ENCODE results near the gene CRELD2. TPM values are rescaled to one million over a fixed set of nuclear protein-coding genes. Genes with fewer than 3 reads are reported as not detected.

CRELD2 gene
- total and polyA plus RNA-seq, 2 of the 13 experiments (the other 11 are each of a cell fraction or from before 2014, with no cell fraction given): 17.2 to 44.7 TPM

DNA sequence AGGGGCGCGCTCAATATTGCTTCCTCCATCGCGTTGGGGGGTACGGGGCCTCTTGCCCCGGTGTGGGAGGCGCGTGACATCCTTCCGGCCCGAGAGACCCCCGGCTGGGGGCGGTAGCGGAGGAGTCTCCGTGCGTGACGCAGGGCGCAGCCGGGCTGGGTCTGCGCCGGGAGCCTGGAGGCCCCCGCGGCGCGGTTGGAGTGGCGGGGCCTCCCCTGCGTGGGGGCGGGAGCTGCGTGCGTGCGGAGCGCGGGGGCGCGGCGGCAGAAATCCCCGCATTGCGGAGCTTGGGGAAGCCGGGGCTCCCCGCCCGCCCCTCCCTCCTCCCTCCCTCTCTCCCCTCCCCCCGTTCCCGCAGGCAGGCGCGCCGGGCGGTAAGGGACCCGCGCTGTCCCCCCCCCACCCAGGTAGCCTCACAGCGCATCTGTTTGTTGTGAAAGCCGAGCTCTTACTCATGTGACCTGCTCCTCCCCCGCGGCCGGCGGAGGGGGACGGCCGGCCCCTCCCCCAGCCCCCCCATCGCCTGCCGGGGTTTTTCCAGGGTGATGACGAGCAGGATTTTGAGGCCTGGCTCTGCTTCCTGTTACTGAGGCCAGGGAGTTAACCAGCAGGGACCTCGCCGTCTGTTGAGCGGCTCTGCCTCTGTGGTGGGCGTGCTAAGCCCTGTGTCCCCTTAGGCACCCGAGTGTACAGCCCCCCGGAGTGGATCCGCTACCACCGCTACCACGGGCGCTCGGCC, 43.7 kb downstream of the CRELD2 start (continued):
- TF ChIP-seq ZNF737 (CRISPR knock-in tag; IDR thresholded peaks at IDR 0.05; ENCODE audit: borderline replicate concordance) (no peak), NFKB2 (CRISPR knock-in tag; IDR thresholded peaks at IDR 0.05; ENCODE audit: borderline replicate concordance) (no peak), SCMH1 (CRISPR knock-in tag; IDR thresholded peaks at IDR 0.05; ENCODE audit: borderline replicate concordance) (no peak), ZNF256 (CRISPR knock-in tag; conservative IDR thresholded peaks at IDR 0.05) (no peak), ZNF577 (CRISPR knock-in tag; IDR thresholded peaks at IDR 0.05; ENCODE audit: borderline replicate concordance, low read depth) (no peak), NFIC (IDR thresholded peaks at IDR 0.05; ENCODE audit: low read length) (no peak), POLR2G (IDR thresholded peaks at IDR 0.05; ENCODE audit: low read depth, low read length) (no peak; the same call in none of the 2 replicates), TAF1 (CRISPR knock-in tag; IDR thresholded peaks at IDR 0.05) (peak; percentile 24), SRSF4 (IDR thresholded peaks at IDR 0.05; ENCODE audit: low read depth, low read length, poor library complexity, severe bottlenecking) (no peak), ZNF510 (CRISPR knock-in tag; IDR thresholded peaks at IDR 0.05; ENCODE audit: low read depth) (no peak), PCBP1 (IDR thresholded peaks at IDR 0.05; ENCODE audit: borderline replicate concordance, low read depth, low read length) (peak; percentile 58; the same call in 1 of the 2 replicates), SKI (IDR thresholded peaks at IDR 0.05; ENCODE audit: partially characterized antibody) (peak; percentile 24), RFXAP (CRISPR knock-in tag; IDR thresholded peaks at IDR 0.05; ENCODE audit: borderline replicate concordance) (no peak), NAIF1 (CRISPR knock-in tag; IDR thresholded peaks at IDR 0.05; ENCODE audit: borderline replicate concordance) (no peak), HNRNPH1 (optimal IDR thresholded peaks at IDR 0.05; ENCODE audit: low read depth, low read length) (no peak), TBP (CRISPR knock-in tag; IDR thresholded peaks at IDR 0.05) (no peak), CC2D1A (CRISPR knock-in tag; IDR thresholded peaks at IDR 0.05) (no peak), ZNF564 (CRISPR knock-in tag; IDR thresholded peaks at IDR 0.05) (no peak), ZMAT3 (CRISPR knock-in tag; conservative IDR thresholded peaks at IDR 0.05) (no peak), KDM2A (CRISPR knock-in tag; IDR thresholded peaks at IDR 0.05; ENCODE audit: borderline replicate concordance, low read depth) (peak; percentile 44; the same call in 1 of the 2 replicates), NR2F1 (CRISPR knock-in tag; IDR thresholded peaks at IDR 0.05) (peak in 1 of 2 experiments; percentile 35; a peak in 1 of 4 replicates), NFE2L1 (CRISPR knock-in tag; IDR thresholded peaks at IDR 0.05; ENCODE audit: borderline replicate concordance) (no peak), ZNF484 (CRISPR knock-in tag; IDR thresholded peaks at IDR 0.05; ENCODE audit: borderline replicate concordance, low read depth) (no peak), TCF12 (IDR thresholded peaks at IDR 0.05) (no peak), TCF12 (CRISPR knock-in tag; IDR thresholded peaks at IDR 0.05) (no peak), NR2C2 (CRISPR knock-in tag; IDR thresholded peaks at IDR 0.05; ENCODE audit: borderline replicate concordance) (peak; percentile 61; the same call in 1 of the 2 replicates), ATF1 (CRISPR knock-in tag; IDR thresholded peaks at IDR 0.05) (no peak)
- TF ChIP-seq, protein P1, sequence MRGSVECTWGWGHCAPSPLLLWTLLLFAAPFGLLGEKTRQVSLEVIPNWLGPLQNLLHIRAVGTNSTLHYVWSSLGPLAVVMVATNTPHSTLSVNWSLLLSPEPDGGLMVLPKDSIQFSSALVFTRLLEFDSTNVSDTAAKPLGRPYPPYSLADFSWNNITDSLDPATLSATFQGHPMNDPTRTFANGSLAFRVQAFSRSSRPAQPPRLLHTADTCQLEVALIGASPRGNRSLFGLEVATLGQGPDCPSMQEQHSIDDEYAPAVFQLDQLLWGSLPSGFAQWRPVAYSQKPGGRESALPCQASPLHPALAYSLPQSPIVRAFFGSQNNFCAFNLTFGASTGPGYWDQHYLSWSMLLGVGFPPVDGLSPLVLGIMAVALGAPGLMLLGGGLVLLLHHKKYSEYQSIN (CRISPR knock-in tag; IDR thresholded peaks at IDR 0.05; ENCODE audit: borderline replicate concordance): no peak
- TF ChIP-seq, protein P2, sequence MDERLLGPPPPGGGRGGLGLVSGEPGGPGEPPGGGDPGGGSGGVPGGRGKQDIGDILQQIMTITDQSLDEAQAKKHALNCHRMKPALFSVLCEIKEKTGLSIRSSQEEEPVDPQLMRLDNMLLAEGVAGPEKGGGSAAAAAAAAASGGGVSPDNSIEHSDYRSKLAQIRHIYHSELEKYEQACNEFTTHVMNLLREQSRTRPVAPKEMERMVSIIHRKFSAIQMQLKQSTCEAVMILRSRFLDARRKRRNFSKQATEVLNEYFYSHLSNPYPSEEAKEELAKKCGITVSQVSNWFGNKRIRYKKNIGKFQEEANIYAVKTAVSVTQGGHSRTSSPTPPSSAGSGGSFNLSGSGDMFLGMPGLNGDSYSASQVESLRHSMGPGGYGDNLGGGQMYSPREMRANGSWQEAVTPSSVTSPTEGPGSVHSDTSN (CRISPR knock-in tag; IDR thresholded peaks at IDR 0.05): no peak
- TF ChIP-seq, protein P3, sequence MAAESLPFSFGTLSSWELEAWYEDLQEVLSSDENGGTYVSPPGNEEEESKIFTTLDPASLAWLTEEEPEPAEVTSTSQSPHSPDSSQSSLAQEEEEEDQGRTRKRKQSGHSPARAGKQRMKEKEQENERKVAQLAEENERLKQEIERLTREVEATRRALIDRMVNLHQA (CRISPR knock-in tag; IDR thresholded peaks at IDR 0.05): no peak

All from HepG2 (cell line).